K562 (cell line): ENCODE measurements around the gene PYROXD2.

Experiments
- BHLHE40 ChIP-seq: IDR thresholded peaks from 2 replicates; pipeline ENCODE4 v1.6.1; 2011; ENCODE audit warnings: low read length, improper control_type of control experiment
- EZH2 ChIP-seq: IDR thresholded peaks from 2 replicates; pipeline ENCODE4 v1.6.1; 2012; ENCODE audit warnings: low read depth, mild to moderate bottlenecking, inconsistent platforms, low read length, borderline replicate concordance
- SMAD3 ChIP-seq: fragments of 450-650 bp; formaldehyde crosslinking; conservative IDR thresholded peaks from 2 replicates; pipeline ENCODE4 v1.4.0; 2020; ENCODE audit warnings: mild to moderate bottlenecking
- TCF7L2 ChIP-seq: fragments of 150-350 bp; IDR thresholded peaks from 2 replicates; pipeline ENCODE4 v1.6.1; 2016; ENCODE audit warnings: low read depth, mild to moderate bottlenecking, low read length, moderate library complexity
- TEAD2 ChIP-seq: fragments of 450-650 bp; IDR thresholded peaks from 2 replicates; pipeline ENCODE4 v1.6.1; 2016; ENCODE audit warnings: missing genetic modification characterization, control low read depth, missing compliant biosample characterization
- ZNF717 ChIP-seq: fragments of 250-450 bp; sonication (Bioruptor Pico); IDR thresholded peaks from 2 replicates; pipeline ENCODE4 v1.5.0; 2021
- TF ChIP-seq, protein P1 (sequence below), 3 experiments: IDR thresholded peaks in 2 of 3; conservative IDR thresholded peaks in 1 of 3; 2 replicates each; pipeline ENCODE4 v1.5.1; 2011 to 2012; ENCODE audit warnings: low read length in 3 of 3, mild to moderate bottlenecking in 3 of 3, control low read depth in 2 of 3, improper control_type of control experiment in 1 of 3, inconsistent platforms in 1 of 3, low read depth in 1 of 3, mixed read lengths in 1 of 3, moderate library complexity in 1 of 3; ENCODE audit not compliant: insufficient read depth in 2 of 3

DNA sequence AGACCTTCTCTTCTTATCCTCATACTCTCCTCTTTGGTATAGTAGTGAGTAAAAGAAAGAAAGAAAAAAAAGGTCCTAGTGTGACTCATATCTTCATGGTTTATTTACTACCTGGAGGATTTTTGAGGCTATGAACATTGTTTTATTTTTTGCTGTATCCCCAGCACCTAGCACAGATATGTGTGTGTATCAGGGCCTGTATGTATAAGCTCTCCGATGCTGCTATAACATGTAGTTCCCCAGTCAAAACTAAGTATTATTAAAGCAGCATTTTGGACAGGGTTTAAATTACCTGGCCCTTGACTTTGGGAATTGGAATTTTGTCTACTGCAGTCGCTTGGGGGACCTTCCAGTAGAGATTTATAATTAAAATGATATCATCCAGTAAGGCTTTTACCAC lies 46.3 kb downstream of the PYROXD2 start:
- no peak for TF ChIP-seq EZH2
- no peak for TF ChIP-seq TCF7L2
- TF ChIP-seq BHLHE40 = no peak
- TF ChIP-seq SMAD3 (CRISPR knock-in tag) = no peak
- no peak for TF ChIP-seq TEAD2 (tag)
- TF ChIP-seq ZNF717 (CRISPR knock-in tag) = no peak
- TF ChIP-seq, protein P1, sequence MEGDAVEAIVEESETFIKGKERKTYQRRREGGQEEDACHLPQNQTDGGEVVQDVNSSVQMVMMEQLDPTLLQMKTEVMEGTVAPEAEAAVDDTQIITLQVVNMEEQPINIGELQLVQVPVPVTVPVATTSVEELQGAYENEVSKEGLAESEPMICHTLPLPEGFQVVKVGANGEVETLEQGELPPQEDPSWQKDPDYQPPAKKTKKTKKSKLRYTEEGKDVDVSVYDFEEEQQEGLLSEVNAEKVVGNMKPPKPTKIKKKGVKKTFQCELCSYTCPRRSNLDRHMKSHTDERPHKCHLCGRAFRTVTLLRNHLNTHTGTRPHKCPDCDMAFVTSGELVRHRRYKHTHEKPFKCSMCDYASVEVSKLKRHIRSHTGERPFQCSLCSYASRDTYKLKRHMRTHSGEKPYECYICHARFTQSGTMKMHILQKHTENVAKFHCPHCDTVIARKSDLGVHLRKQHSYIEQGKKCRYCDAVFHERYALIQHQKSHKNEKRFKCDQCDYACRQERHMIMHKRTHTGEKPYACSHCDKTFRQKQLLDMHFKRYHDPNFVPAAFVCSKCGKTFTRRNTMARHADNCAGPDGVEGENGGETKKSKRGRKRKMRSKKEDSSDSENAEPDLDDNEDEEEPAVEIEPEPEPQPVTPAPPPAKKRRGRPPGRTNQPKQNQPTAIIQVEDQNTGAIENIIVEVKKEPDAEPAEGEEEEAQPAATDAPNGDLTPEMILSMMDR (IDR thresholded peaks at IDR 0.05 in 2 of 3, conservative IDR thresholded peaks at IDR 0.05 in 1 of 3; ENCODE audit: insufficient read depth in 2 of 3, low read depth in 1 of 3, low read length in 3 of 3) = no peak
